HG03575 (cell line): ENCODE data around the gene LRRC66.

Experiments used
- ATAC-seq: cut with Tn5 transposase; IDR thresholded peaks from one replicate; pipeline ENCODE4 v1.9.1; 2021; ENCODE audit not compliant: unreplicated experiment, insufficient number of reproducible peaks, low FRiP score; ENCODE audit errors: extremely low read depth

Gene LRRC66

GRCh38 chr4:52019936-52020657 lies at the start of gene LRRC66:
Gene LRRC66, minus strand, starts transcription at chr4:52020363. Its CDS starts 2,750 bp downstream, at chr4:52017613.
- no peak for ATAC-seq

GRCh38 chr4:52069571-52069970 lies 49.4 kb upstream of the LRRC66 start:
- ATAC-seq, result no peak

GRCh38 chr4:52059372-52059771 lies 39.2 kb upstream of the LRRC66 start:
- no peak for ATAC-seq

- ATAC-seq, result no peak
Observed at GRCh38 chr4:52058275-52058674, 38.1 kb upstream of the LRRC66 start.

- ATAC-seq, result no peak
Observed at GRCh38 chr4:52057196-52057595, 37.0 kb upstream of the LRRC66 start.

GRCh38 chr4:52054254-52054653 lies 34.1 kb upstream of the LRRC66 start:
- ATAC-seq, result no peak

GRCh38 chr4:52052475-52052780 lies 32.3 kb upstream of the LRRC66 start:
- peak; percentile 54 for ATAC-seq

- ATAC-seq, result no peak
Observed at GRCh38 chr4:52051615-52052474, 31.7 kb upstream of the LRRC66 start.

- no peak for ATAC-seq
Observed at GRCh38 chr4:52051213-52051614, 31.1 kb upstream of the LRRC66 start, which contains the start of gene SPATA18. Gene SPATA18, plus strand, starts transcription at chr4:52051304. Its CDS starts 401 bp downstream, at chr4:52051705.

GRCh38 chr4:52049266-52049665 lies 29.1 kb upstream of the LRRC66 start:
- ATAC-seq, result no peak

- no peak for ATAC-seq
Observed at GRCh38 chr4:52045028-52045427, 24.9 kb upstream of the LRRC66 start.

- no peak for ATAC-seq
Observed at GRCh38 chr4:52038103-52038912, 18.1 kb upstream of the LRRC66 start, which contains the start of gene SGCB. Gene SGCB, minus strand, starts transcription at chr4:52038299. Its CDS starts 40 bp downstream, at chr4:52038259.

- no peak for ATAC-seq
Observed at GRCh38 chr4:52037689-52038102, 17.5 kb upstream of the LRRC66 start.

GRCh38 chr4:52036886-52037530 lies 16.8 kb upstream of the LRRC66 start:
- no peak for ATAC-seq

- no peak for ATAC-seq
Observed at GRCh38 chr4:52035190-52035589, 15.0 kb upstream of the LRRC66 start.

GRCh38 chr4:52032005-52032404 lies 11.8 kb upstream of the LRRC66 start:
- no peak for ATAC-seq

GRCh38 chr4:52028970-52029369 lies 8.8 kb upstream of the LRRC66 start:
- no peak for ATAC-seq

GRCh38 chr4:52017814-52018213 lies 2.3 kb downstream of the LRRC66 start:
- ATAC-seq, result no peak

- ATAC-seq, result no peak
Observed at GRCh38 chr4:52016981-52017380, 3.2 kb downstream of the LRRC66 start.
